HG03064 (cell line): ENCODE data around the gene SALL1.

ENCODE experiments used
- ATAC-seq: cut with Tn5 transposase; IDR thresholded peaks from one replicate; pipeline ENCODE4 v1.9.1; 2021; ENCODE audit warnings: low read depth; ENCODE audit not compliant: unreplicated experiment

Gene SALL1

GRCh38 chr16:51114382-51114781 is 36.7 kb downstream of the SALL1 start:
- no peak for ATAC-seq

- no peak for ATAC-seq
Observed at GRCh38 chr16:51113236-51114125, 37.6 kb downstream of the SALL1 start.

- ATAC-seq: no peak
Observed at GRCh38 chr16:51112323-51112722, 38.7 kb downstream of the SALL1 start.

GRCh38 chr16:51111759-51112158 is 39.3 kb downstream of the SALL1 start:
- ATAC-seq: no peak

- no peak for ATAC-seq
Observed at GRCh38 chr16:51110700-51111157, 40.3 kb downstream of the SALL1 start.

GRCh38 chr16:51109173-51109572 is 41.9 kb downstream of the SALL1 start:
- ATAC-seq: no peak

GRCh38 chr16:51107742-51108141 is 43.3 kb downstream of the SALL1 start:
- no peak for ATAC-seq

GRCh38 chr16:51106535-51106934 is 44.5 kb downstream of the SALL1 start:
- ATAC-seq: no peak

- no peak for ATAC-seq
Observed at GRCh38 chr16:51103590-51103989, 47.5 kb downstream of the SALL1 start.

- ATAC-seq: no peak
Observed at GRCh38 chr16:51097729-51098128, 53.3 kb downstream of the SALL1 start.

GRCh38 chr16:51095890-51096626 is 55.0 kb downstream of the SALL1 start:
- no peak for ATAC-seq

GRCh38 chr16:51095084-51095881 is 55.8 kb downstream of the SALL1 start:
- no peak for ATAC-seq

- no peak for ATAC-seq
Observed at GRCh38 chr16:51093726-51094280, 57.3 kb downstream of the SALL1 start.
